CD14-positive monocyte (primary cell): Measurements from ENCODE around the gene GPC6. TPM values are rescaled to one million over a fixed set of nuclear protein-coding genes. Genes with fewer than 3 reads are reported as not detected.

Experiments
- DNase-seq, 3 donors: peaks; one replicate each; pipeline ENCODE4 v3.0.0-alpha.2; 2011 to 2022
- H2AFZ ChIP-seq: 2 replicates; pipeline ENCODE4 v1.6.0; 2012; ENCODE audit warnings: mild to moderate bottlenecking, low read depth, low read length, inconsistent platforms; ENCODE audit not compliant: insufficient read depth, poor library complexity, severe bottlenecking
- H3K27ac ChIP-seq, 2 donors: 1 replicate in 1 of 2; 2 replicates in 1 of 2; pipeline ENCODE4 v1.5.1; 2012 to 2013; ENCODE audit warnings: low read length in 2 of 2, control low read depth in 1 of 2, inconsistent platforms in 1 of 2, low read depth in 1 of 2, mild to moderate bottlenecking in 1 of 2
- H3K27me3 ChIP-seq, 2 donors: one replicate each; pipeline versions ENCODE4 v1.6.0 to v1.6.1; 2011 to 2013; ENCODE audit warnings: low read length in 2 of 2; ENCODE audit not compliant: control insufficient read depth in 2 of 2, insufficient read depth in 2 of 2
- H3K36me3 ChIP-seq, 2 donors: replicated peaks in 1 of 2; 1 replicate in 1 of 2; 2 replicates in 1 of 2; pipeline versions ENCODE4 v1.5.1 to v1.6.1; 2012 to 2013; ENCODE audit warnings: low read length in 2 of 2, control low read depth in 1 of 2, inconsistent platforms in 1 of 2, mild to moderate bottlenecking in 1 of 2; ENCODE audit not compliant: insufficient read depth in 2 of 2, control insufficient read depth in 1 of 2
- H3K4me1 ChIP-seq, 2 donors: 1 replicate in 1 of 2; 2 replicates in 1 of 2; pipeline versions ENCODE4 v1.5.1 to v1.6.1; 2012 to 2013; ENCODE audit warnings: low read length in 2 of 2, control low read depth in 1 of 2, inconsistent platforms in 1 of 2, mild to moderate bottlenecking in 1 of 2, moderate library complexity in 1 of 2; ENCODE audit not compliant: insufficient read depth in 2 of 2, control insufficient read depth in 1 of 2
- H3K4me2 ChIP-seq: replicated peaks from 2 replicates; pipeline ENCODE3; 2012; ENCODE audit warnings: low read length, moderate library complexity, mild to moderate bottlenecking; ENCODE audit not compliant: poor library complexity, severe bottlenecking; ENCODE audit errors: extremely low read depth
- H3K4me3 ChIP-seq, 3 experiments: fragments of 200-600 bp in 1 of 3; sonication (generic) in 1 of 3; replicated peaks in 1 of 3; 1 replicate in 2 of 3; 2 replicates in 1 of 3; pipeline ENCODE4 v1.5.1; 2011 to 2013; ENCODE audit warnings: low read length in 3 of 3, mild to moderate bottlenecking in 3 of 3, control low read depth in 2 of 3, low read depth in 2 of 3, inconsistent platforms in 1 of 3, moderate library complexity in 1 of 3
- H3K79me2 ChIP-seq: 2 replicates; pipeline ENCODE4 v1.6.0; 2012; ENCODE audit warnings: mild to moderate bottlenecking, control low read depth, inconsistent platforms, low read length, moderate library complexity; ENCODE audit not compliant: insufficient read depth
- H3K9ac ChIP-seq: 2 replicates; pipeline ENCODE4 v1.6.0; 2017; ENCODE audit warnings: low read length, mild to moderate bottlenecking; ENCODE audit not compliant: insufficient read depth, poor library complexity, severe bottlenecking
- H3K9me3 ChIP-seq, 2 donors: replicated peaks in 1 of 2; 1 replicate in 1 of 2; 2 replicates in 1 of 2; pipeline versions ENCODE4 v1.5.1 to v1.6.1; 2012 to 2013; ENCODE audit warnings: low read length in 2 of 2, control low read depth in 1 of 2; ENCODE audit not compliant: control insufficient read depth in 1 of 2, insufficient read depth in 1 of 2
- H4K20me1 ChIP-seq: 2 replicates; pipeline ENCODE4 v1.6.0; 2012; ENCODE audit warnings: mild to moderate bottlenecking, low read length, control low read depth, moderate library complexity; ENCODE audit not compliant: insufficient read depth
- H3K27ac Mint-ChIP-seq, 7 donors: one replicate each; pipeline ENCODE4 v1.8.0; 2020; ENCODE audit warnings: mild to moderate bottlenecking in 7 of 7, mixed read lengths in 7 of 7, moderate library complexity in 6 of 7, inconsistent platforms in 2 of 7
- H3K27me3 Mint-ChIP-seq, 3 donors: one replicate each; pipeline ENCODE4 v1.8.0; 2021 to 2022; ENCODE audit warnings: low read depth in 3 of 3, mild to moderate bottlenecking in 3 of 3, mixed read lengths in 3 of 3, moderate library complexity in 3 of 3, inconsistent platforms in 1 of 3
- H3K36me3 Mint-ChIP-seq, 2 donors: one replicate each; pipeline ENCODE4 v1.8.0; 2020; ENCODE audit warnings: mixed read lengths in 2 of 2, inconsistent platforms in 1 of 2, mild to moderate bottlenecking in 1 of 2
- H3K4me1 Mint-ChIP-seq: one replicate; pipeline ENCODE4 v1.8.0; 2020; ENCODE audit warnings: mild to moderate bottlenecking, mixed read lengths
- H3K4me3 Mint-ChIP-seq, 2 donors: one replicate each; pipeline ENCODE4 v1.8.0; 2020; ENCODE audit warnings: mild to moderate bottlenecking in 2 of 2, mixed read lengths in 2 of 2, moderate library complexity in 1 of 2
- H3K9me3 Mint-ChIP-seq, 7 donors: one replicate each; pipeline ENCODE4 v1.8.0; 2020 to 2022; ENCODE audit warnings: mixed read lengths in 7 of 7, mild to moderate bottlenecking in 6 of 7, moderate library complexity in 6 of 7, inconsistent platforms in 2 of 7
- WGBS: methylation state at CpG from one replicate; pipeline ENCODE4 v1.1.5; 2013; ENCODE audit warnings: missing lambda C conversion rate; ENCODE audit not compliant: insufficient coverage; 5-methylcytosine and 5-hydroxymethylcytosine counted together
- intact Hi-C, 2 donors: fragments of 100-400 bp; cut with micrococcal nuclease; formaldehyde crosslinking; loops; one replicate each; pipeline versions ENCODE4 v1.15.0 to v1.15.1; 2023
- polyA plus RNA-seq, 3 donors: library from polyadenylated mRNA; depleted of rRNA in 1 of 3; unstranded in 2 of 3; stranded (reverse) in 1 of 3; fragments of 300-500 nt in 2 of 3; fragments of >200 nt in 1 of 3; fragmentation: Illumina TruSeq in 2 of 3; gene quantifications; 1 replicate in 2 of 3; 2 replicates in 1 of 3; pipeline ENCODE4 v1.2.3, GENCODE V29; 2012 to 2021
- TF ChIP-seq, protein P1 (sequence below): fragments of 200-600 bp; IDR thresholded peaks from one replicate; pipeline ENCODE4 v1.8.0; 2022; ENCODE audit warnings: antibody characterized with exemption, mild to moderate bottlenecking

The GPC6 gene
- polyA plus RNA-seq, 3 donors, result not detected

DNA sequence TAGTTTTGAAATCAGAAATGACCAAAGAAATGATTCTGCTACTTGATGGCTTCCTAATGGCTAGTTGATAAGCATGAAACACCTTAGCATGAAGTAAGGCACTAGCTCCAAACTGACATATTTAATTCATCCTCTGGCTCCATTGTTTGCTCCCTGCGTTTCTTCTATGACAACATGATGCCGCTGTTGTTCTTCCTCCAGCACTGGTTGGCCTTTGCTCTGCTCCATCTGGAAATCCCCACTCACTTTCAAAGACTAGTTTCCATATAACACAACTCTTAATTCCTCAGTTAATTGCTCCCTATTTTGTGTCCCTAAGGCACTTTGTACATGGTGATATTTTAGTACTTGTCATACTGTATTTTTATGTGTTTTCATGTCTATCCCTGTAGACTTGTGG lies 151.6 kb downstream of the GPC6 start:
- Histone ChIP-seq H4K20me1 (no peaks in the 10 kb centered on the region), H3K9me3 (peaks cover 0 to 4% of the 10 kb centered on the region in 2 donors), H3K36me3 (no peaks in the 10 kb centered on the region), H3K4me2 (no peak overlapping the region), H3K27ac (no peak overlapping the region), H2AFZ (no peak overlapping the region), H3K79me2 (no peaks in the 10 kb centered on the region), H3K9ac (no peak overlapping the region), H3K27me3 (no peaks in the 10 kb centered on the region), H3K4me1 (no peaks in the 10 kb centered on the region), H3K4me3 (no peak overlapping the region)
- no peak for DNase-seq
- Mint-ChIP-seq H3K27ac (no peak overlapping the region), H3K9me3 (peaks cover 0 to 6% (median 3%) of the 10 kb centered on the region in 7 donors), H3K4me1 (no peaks in the 10 kb centered on the region), H3K27me3 (no peaks in the 10 kb centered on the region), H3K4me3 (no peak overlapping the region), H3K36me3 (no peaks in the 10 kb centered on the region)
- 94% methylated on average over 2 of the region's 2 CpGs for WGBS
- intact Hi-C loops, result no loop called here
- TF ChIP-seq, protein P1, sequence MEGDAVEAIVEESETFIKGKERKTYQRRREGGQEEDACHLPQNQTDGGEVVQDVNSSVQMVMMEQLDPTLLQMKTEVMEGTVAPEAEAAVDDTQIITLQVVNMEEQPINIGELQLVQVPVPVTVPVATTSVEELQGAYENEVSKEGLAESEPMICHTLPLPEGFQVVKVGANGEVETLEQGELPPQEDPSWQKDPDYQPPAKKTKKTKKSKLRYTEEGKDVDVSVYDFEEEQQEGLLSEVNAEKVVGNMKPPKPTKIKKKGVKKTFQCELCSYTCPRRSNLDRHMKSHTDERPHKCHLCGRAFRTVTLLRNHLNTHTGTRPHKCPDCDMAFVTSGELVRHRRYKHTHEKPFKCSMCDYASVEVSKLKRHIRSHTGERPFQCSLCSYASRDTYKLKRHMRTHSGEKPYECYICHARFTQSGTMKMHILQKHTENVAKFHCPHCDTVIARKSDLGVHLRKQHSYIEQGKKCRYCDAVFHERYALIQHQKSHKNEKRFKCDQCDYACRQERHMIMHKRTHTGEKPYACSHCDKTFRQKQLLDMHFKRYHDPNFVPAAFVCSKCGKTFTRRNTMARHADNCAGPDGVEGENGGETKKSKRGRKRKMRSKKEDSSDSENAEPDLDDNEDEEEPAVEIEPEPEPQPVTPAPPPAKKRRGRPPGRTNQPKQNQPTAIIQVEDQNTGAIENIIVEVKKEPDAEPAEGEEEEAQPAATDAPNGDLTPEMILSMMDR, result no peak

DNA sequence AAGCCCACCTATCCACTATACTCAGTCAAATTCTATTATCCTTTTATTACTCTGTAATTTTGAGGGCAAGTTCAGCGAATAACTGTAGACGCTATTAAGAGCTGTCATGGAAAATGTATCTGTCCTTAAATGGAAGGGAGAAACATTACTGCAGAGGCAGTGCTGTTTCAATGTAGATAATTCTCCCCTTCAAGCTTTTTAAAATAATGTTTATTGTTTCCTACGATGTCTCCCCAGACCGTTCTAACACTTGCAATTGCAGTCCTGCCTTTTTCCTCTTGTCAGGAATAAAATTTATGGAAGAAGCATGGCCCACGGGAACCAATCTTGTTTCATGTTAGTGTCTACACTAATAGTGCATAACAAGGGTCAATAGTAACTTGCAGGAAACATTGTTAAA lies 159.5 kb downstream of the GPC6 start:
- Histone ChIP-seq H4K20me1 (no peaks in the 10 kb centered on the region), H3K4me1 (no peaks in the 10 kb centered on the region), H3K79me2 (no peaks in the 10 kb centered on the region), H3K4me2 (no peak overlapping the region), H3K4me3 (no peak overlapping the region), H2AFZ (no peak overlapping the region), H3K9ac (no peak overlapping the region), H3K27me3 (no peaks in the 10 kb centered on the region), H3K27ac (no peak overlapping the region), H3K36me3 (no peaks in the 10 kb centered on the region), H3K9me3 (no peaks in the 10 kb centered on the region)
- Mint-ChIP-seq H3K4me1 (no peaks in the 10 kb centered on the region), H3K27me3 (no peaks in the 10 kb centered on the region), H3K36me3 (no peaks in the 10 kb centered on the region), H3K9me3 (peaks cover 0 to 7% (median 4%) of the 10 kb centered on the region in 7 donors), H3K27ac (no peak overlapping the region), H3K4me3 (no peak overlapping the region)
- TF ChIP-seq, protein P1, result no peak
- DNase-seq, result no peak
- intact Hi-C loops, result no loop called here
- WGBS, result no CpG with 5 or more reads among the region's 5 CpGs
